Measurements from ENCODE around the gene LIN7B. TPM values are rescaled to one million over a fixed set of nuclear protein-coding genes. Genes with fewer than 3 reads are reported as not detected.
"Not testable (repeated sequence)": the region's sequence is repeated elsewhere in the genome, so short reads cannot be mapped to it uniquely, and the experiment has no call there.

The LIN7B gene
- total RNA-seq, 1 experiment from 2014 or later = 6.0 TPM

GRCh38 chr19:49118565-49119410 lies 4.6 kb downstream of the LIN7B start, which contains the start of gene C19orf73:
C19orf73 (minus strand) TSS chr19:49119143; CDS start chr19:49119022, 121 bp downstream.
- DNase-seq (ENCODE audit: low read depth) = peak; percentile 92

- peak; percentile 72 for DNase-seq (ENCODE audit: low read depth)
Observed at GRCh38 chr19:49119411-49120324, 5.5 kb downstream of the LIN7B start, which contains the start of gene PPFIA3. PPFIA3 (plus strand) TSS chr19:49119544; CDS start chr19:49127874, 8,330 bp downstream.

DNA sequence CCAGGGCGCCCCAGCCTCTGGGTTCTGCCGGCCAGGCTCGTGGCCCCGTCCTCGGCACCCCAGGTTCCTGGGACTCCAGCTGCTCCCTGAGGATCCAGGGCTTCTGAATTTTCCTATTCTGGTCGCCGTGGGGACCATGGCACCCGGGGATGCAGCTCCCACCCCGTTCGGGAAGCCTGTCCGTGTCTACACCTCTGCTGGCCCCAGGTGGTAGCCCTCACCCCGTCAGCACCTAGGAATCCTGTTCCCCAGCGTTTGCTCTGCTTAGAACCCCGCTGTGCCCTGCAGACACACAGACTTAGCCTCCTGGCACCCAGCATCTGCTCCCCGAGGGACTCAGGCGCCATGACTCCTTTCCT lies 6.1 kb downstream of the LIN7B start:
- no peak for DNase-seq (ENCODE audit: low read depth)

DNA sequence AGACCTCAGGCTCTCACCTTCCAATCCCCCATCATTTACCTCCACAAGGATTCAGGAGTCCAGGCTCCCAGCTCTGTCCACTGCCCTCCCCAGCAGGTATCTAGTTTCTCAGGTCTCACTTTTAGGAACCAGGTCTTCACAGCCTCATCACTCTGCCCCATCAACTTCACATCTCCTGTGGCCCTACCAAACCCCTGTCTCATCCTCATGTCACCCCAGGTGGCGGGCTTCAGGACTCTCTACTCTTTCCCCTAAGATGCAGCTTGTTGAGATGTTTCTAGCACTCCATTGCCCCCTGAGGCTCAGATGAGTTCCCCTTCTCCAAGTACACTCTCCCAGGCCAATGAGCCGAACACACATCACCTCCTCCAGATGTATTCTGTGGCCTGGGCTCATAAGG lies 6.7 kb downstream of the LIN7B start:
- DNase-seq (ENCODE audit: low read depth) = no peak

- not testable (repeated sequence) for DNase-seq (ENCODE audit: low read depth)
Observed at GRCh38 chr19:49121841-49122240, 7.7 kb downstream of the LIN7B start.

- DNase-seq (ENCODE audit: low read depth) = not testable (repeated sequence)
Observed at GRCh38 chr19:49123285-49123684, 9.1 kb downstream of the LIN7B start.

- peak; percentile 32 for DNase-seq (ENCODE audit: low read depth)
Observed at GRCh38 chr19:49125025-49125731, 11.0 kb downstream of the LIN7B start.

DNA sequence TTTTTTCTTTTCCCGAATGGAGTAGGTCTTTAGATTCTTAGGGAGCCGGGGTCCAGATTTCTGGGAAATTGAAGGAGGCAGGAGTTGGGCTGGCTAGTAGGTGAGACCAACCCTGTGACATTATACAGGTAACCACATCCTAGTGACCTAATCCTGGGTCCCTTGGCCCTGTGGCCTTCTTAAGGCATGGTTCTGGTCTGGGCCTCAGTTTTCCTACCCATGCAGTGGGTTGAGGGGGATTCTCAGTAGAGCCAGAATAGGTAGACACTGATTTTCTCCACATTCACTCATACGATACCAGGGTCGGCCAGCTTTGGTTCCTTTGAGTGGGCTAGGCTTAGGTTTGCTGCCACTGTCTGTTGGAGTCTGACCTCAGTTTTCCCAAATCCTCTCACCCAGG lies 12.4 kb downstream of the LIN7B start:
- DNase-seq (ENCODE audit: low read depth) = no peak

DNA sequence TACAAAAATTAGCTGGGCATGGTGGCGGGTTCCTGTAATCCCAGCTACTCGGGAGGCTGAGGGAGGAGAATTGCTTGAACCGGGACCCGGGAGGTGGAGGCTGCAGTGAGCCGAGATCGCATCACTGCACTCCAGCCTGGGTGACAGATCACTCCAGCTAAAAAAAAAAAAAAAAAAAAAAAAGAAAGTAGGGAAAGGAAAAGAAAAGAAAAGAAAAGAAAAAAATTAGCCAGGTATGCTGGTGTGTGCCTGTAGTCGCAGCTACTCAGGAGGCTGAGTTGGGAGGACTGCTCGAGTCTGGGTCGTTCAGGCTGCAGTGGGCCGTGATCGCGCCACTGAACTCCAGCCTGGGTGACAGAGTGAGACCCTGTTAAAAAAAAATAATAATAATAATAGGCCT lies 13.1 kb downstream of the LIN7B start:
- not testable (repeated sequence) for DNase-seq (ENCODE audit: low read depth)

- DNase-seq (ENCODE audit: low read depth) = peak; percentile 94
Observed at GRCh38 chr19:49127674-49128544, 13.7 kb downstream of the LIN7B start.

GRCh38 chr19:49128545-49129237 lies 14.5 kb downstream of the LIN7B start:
- DNase-seq (ENCODE audit: low read depth) = peak; percentile 31

DNA sequence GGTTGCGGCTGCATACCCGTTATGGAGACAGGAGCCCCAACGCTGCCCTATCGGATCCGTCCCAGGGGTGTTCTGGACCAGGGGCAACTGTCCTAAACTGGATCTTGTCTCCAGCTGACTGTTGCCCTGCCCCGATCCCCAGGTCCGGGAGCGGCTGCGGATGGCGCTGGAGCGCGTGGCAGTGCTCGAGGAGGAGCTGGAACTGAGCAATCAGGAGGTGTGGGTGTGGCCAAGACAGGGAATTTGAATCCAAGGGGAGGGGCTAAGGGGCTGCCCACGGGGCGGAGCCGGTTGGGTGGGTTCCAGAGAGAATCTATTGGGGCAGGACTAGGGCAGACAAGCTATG lies 15.0 kb downstream of the LIN7B start:
- DNase-seq (ENCODE audit: low read depth) = peak; percentile 49

DNA sequence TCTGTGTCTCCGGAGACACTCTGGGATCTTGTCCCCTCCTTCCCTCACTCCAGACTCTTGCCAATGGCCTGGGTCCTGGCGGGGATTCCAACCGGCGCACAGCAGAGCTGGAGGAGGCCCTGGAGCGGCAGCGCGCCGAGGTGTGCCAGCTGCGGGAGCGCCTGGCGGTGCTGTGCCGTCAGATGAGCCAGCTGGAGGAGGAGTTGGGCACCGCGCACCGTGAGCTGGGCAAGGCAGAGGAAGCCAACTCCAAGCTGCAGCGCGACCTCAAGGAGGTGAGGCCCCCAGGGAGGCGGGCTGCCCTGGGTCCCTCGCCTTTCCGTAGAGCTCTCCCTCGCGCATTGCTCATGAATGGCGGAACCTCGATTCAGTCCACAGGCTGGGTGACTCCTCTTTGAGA lies 16.2 kb downstream of the LIN7B start:
- no peak for DNase-seq (ENCODE audit: low read depth)

DNA sequence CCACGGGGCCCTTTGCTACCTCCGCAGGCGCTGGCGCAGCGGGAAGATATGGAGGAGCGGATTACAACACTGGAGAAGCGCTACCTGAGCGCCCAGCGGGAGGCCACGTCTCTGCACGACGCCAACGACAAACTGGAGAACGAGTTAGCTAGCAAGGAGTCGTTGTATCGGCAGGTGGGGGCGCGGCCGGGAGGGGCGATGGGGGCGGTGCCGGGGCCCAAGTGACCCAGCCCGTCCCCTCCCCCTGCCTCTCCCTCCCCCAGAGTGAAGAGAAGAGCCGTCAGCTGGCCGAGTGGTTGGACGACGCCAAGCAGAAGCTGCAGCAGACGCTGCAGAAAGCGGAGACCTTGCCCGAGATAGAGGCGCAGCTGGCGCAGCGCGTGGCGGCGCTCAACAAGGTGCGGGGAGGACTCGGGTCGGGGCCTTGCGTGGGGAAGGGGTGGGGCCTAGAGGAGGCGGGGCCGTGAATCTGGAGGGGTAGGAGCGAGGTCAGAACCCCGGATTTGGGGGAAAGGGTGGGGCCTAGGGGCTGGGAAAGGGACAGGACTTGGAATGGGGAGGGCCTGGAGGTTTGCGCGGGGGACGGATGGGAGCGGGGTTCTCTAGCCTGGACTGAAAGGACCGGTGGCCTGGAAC lies 18.9 kb downstream of the LIN7B start:
- DNase-seq (ENCODE audit: low read depth) = no peak

GRCh38 chr19:49133621-49134454 lies 19.7 kb downstream of the LIN7B start:
- DNase-seq (ENCODE audit: low read depth) = no peak

GRCh38 chr19:49135686-49136085 lies 21.5 kb downstream of the LIN7B start:
- DNase-seq (ENCODE audit: low read depth) = no peak

- no peak for DNase-seq (ENCODE audit: low read depth)
Observed at GRCh38 chr19:49136771-49137171, 22.6 kb downstream of the LIN7B start.

DNA sequence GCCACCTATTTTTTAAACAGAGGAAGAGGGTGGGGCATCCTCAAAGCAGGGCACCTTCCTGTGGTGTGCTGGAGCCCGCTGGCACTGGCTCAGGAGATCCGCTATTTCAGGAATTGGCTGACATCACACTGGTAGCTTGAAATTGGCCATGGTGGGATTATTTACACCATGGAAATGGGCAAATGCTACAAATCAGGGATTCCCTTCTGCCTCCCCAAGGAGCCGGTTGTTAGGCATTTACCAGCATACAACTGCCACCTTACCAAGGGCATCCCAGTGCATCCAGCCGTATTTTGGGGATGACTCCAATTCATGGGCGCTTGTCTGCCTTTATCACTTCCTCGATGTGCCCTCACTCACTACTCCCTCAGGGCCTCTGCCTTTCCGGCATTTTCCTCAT lies 26.8 kb downstream of the LIN7B start:
- DNase-seq (ENCODE audit: low read depth) = no peak

DNA sequence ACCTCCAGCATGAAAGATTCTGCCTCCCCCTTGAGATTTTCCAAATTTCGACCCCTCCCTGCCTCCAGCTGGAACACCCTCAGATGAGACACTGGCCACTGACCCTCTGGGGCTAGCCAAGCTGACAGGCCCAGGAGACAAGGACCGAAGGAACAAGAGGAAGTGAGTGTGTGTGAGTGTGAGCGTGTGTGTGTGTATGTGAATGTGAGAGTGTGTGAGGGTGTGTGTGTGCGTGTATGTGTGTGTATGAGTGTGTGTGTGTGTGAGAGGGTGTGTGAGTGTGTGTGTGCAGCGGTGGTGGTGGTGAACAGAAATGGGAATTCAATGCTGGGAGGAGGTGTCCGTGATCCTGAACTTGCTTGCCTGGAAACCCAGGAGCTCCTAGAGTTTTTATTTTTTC lies 27.2 kb downstream of the LIN7B start:
- DNase-seq (ENCODE audit: low read depth) = no peak

All from RPMI7951 (cell line).